G401 (cell line): ENCODE data around the gene LAPTM5. TPM values are rescaled to one million over a fixed set of nuclear protein-coding genes. Genes with fewer than 3 reads are reported as not detected.
"Not testable (repeated sequence)": the region's sequence is repeated elsewhere in the genome, so short reads cannot be mapped to it uniquely, and the experiment has no call there.

Experiments used
- DNase-seq: peaks from one replicate; pipeline ENCODE4 v3.0.0-alpha.2; 2015; ENCODE audit warnings: low spot score
- in situ Hi-C: cut with HindIII; loops from 2 replicates; pipeline ENCODE4 v1.10.0; 2016; ENCODE audit warnings: low sequenced_read_pairs, mixed read lengths
- total RNA-seq: library from RNA; depleted of rRNA; stranded (reverse); fragments of >200 nt; shearing (Covaris generic); gene quantifications from 2 replicates; pipeline ENCODE4 v1.2.3, GENCODE V29; 2014; rRNA removed

Gene LAPTM5
- total RNA-seq, 1 experiment from 2014 or later = not detected

GRCh38 chr1:30692948-30693301 lies 64.6 kb downstream of the LAPTM5 start:
- no peak for DNase-seq
- in situ Hi-C loops = no loop called here

GRCh38 chr1:30692201-30692947 lies 65.2 kb downstream of the LAPTM5 start:
- in situ Hi-C loops = no loop called here

GRCh38 chr1:30691480-30691879 lies 66.1 kb downstream of the LAPTM5 start:
- no peak for DNase-seq
- in situ Hi-C loops = no loop called here

More at GRCh38 chr1:30692201-30692947, 65.2 kb downstream of the LAPTM5 start:
- no peak for DNase-seq

- DNase-seq = no peak
- in situ Hi-C loops = no loop called here
Observed at GRCh38 chr1:30689901-30690645, 67.5 kb downstream of the LAPTM5 start.

- in situ Hi-C loops = no loop called here
- no peak for DNase-seq
Observed at GRCh38 chr1:30688920-30689794, 68.4 kb downstream of the LAPTM5 start.

GRCh38 chr1:30688516-30688915 lies 69.1 kb downstream of the LAPTM5 start:
- DNase-seq, in situ Hi-C loops: not testable (repeated sequence)

- in situ Hi-C loops = no loop called here
- no peak for DNase-seq
Observed at GRCh38 chr1:30687886-30688285, 69.7 kb downstream of the LAPTM5 start.

GRCh38 chr1:30686236-30686935 lies 71.2 kb downstream of the LAPTM5 start:
- DNase-seq = no peak
- in situ Hi-C loops = no loop called here

GRCh38 chr1:30685796-30686165 lies 71.8 kb downstream of the LAPTM5 start:
- DNase-seq = no peak
- in situ Hi-C loops = no loop called here

- in situ Hi-C loops = no loop called here
- DNase-seq = peak; percentile 21
Observed at GRCh38 chr1:30684881-30685795, 72.4 kb downstream of the LAPTM5 start.

GRCh38 chr1:30684259-30684658 lies 73.3 kb downstream of the LAPTM5 start:
- in situ Hi-C loops = no loop called here
- no peak for DNase-seq

- DNase-seq = no peak
- in situ Hi-C loops = no loop called here
Observed at GRCh38 chr1:30683699-30684098, 73.9 kb downstream of the LAPTM5 start.

Other genes starting within 250 kb of the LAPTM5 start
- 1.2 TPM in 1 of 2 replicates, not detected in the other for gene MATN1, start 34.2 kb downstream of the LAPTM5 start, total RNA-seq
- gene SDC3, start 151.0 kb upstream of the LAPTM5 start, total RNA-seq = 23.0 and 26.6 TPM in 2 replicates